GM19193 (cell line): ENCODE results near the gene ZMYM1.
A peak's percentile ranks its signal among the peaks of the same experiment; 100 is the strongest.

Experiments
- POLR2A ChIP-seq: IDR thresholded peaks from 4 replicates; pipeline ENCODE4 v1.6.1; 2011; ENCODE audit not compliant: insufficient read depth, insufficient read length; ENCODE audit errors: extremely low read depth

ZMYM1 gene

GRCh38 chr1:35079003-35079930 lies at the start of gene ZMYM1:
Gene ZMYM1 (plus strand): TSS chr1:35079385. CDS start chr1:35093988, 14,603 bp downstream.
- peak; percentile 79 for TF ChIP-seq POLR2A

DNA sequence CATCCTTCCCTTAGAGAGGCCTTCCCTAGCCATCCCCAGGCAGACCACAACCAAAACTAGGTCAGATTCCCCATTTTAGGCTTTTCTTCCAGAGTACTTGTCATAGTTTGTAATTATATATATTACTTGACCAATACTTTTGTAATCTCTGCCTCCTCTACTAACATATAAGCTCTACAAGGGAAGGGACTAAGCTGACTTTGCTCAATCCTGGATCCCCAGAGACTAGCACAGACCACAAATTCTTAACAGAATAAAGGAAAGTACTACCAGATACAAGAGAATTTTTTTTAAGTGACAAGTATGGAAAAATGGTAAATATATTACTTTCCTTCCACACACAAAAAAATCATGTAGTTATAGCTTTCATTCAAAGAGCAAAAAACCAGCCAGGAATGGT lies 49.4 kb upstream of the ZMYM1 start:
- no peak for TF ChIP-seq POLR2A

DNA sequence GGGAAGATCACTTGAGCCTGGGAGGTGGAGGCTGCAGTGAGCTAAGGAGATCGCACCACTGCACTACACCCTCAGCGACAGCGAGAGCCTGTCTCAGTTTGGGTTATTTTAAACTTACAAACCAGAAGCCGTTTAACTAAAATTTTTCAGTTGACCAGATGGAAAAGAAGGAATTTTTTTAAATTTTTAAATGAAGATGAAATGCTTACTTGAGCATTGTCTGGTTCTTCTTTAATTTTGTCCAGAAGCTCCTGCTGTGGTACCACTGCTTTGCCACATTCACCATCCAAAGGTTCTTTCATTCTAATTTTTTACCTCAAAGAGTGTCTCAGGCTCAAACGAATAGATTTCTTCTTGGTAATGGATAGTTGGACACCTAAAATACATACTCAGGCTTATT lies 48.8 kb upstream of the ZMYM1 start:
- TF ChIP-seq POLR2A = no peak

GRCh38 chr1:35030756-35031446 lies 48.3 kb upstream of the ZMYM1 start:
- no peak for TF ChIP-seq POLR2A

GRCh38 chr1:35032384-35032739 lies 46.8 kb upstream of the ZMYM1 start:
- no peak for TF ChIP-seq POLR2A

DNA sequence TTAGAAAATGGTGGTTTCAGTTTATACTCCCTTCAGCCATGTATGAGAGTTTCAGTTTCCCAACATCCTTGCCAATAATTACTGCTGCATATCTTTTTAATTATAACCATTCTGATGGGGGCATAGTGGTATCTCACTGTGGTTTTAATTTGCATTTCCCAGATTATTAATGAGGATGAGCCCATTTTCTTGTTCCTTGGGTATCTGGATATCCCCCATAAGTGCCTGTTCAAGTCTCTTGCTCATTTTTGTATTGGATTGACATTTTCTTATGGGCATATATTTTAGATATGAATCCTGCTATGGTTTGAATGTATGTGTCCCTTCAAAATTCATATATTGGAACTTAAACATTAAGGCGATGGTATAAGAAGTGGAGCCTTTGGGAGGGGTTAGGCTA lies 45.8 kb upstream of the ZMYM1 start:
- no peak for TF ChIP-seq POLR2A

DNA sequence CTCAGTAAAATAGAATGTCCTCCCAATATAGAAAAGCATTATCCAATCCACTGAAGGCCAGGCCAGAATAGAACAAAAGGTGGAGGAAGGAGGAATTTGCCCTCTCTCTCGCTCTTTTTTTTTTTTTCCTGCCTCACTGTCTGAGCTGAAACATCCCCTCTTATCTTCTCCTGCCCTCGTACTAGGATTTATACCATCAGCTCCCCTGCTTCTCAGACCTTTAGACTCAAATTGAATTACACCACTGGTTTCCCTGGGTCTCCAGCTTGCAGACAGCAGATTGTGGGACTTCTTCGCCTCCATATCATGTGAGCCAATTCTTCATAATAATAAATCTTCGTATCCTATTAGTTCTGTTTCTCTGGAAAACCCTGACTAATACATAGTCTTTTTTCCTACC lies 42.6 kb upstream of the ZMYM1 start:
- TF ChIP-seq POLR2A = no peak

DNA sequence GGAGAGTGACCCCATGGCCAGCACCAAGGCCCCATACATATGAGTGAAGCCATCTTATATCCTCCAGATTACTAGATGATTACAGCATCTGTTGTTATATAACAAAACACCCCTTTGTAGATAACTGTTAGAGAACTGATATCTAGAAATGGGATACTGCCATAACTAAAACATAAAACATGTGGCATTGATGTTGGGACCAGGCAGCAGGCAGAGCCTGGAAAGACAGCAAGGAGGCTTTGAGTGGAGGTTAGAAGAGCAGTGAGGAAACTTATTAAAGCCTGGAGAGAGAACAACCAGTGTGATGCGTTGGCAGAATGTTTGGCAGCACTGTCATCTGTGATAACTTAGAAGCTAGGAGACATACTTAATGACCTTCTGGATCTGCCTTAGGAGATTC lies 42.0 kb upstream of the ZMYM1 start:
- no peak for TF ChIP-seq POLR2A

- TF ChIP-seq POLR2A = no peak
Measured at GRCh38 chr1:35038723-35039122, 40.5 kb upstream of the ZMYM1 start.

- no peak for TF ChIP-seq POLR2A
Measured at GRCh38 chr1:35043498-35043897, 35.7 kb upstream of the ZMYM1 start.

DNA sequence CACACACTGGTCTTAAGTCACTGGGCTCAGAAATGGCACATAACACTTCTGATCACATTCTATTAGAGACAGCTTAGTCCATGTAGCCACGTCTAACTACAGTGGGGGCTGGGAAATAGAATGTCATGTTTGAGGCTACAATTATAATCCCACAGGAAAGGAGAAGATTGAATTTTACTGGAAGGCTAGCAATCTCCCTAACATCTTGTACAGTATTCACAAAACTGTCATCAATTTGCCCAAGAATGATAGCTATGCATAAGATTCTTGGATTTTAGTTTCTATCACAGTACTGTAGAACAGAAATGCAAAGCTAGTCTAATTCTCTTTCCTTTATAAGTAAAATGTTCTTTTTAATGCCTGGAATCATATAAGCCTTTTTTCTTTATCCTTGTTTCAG lies 34.8 kb upstream of the ZMYM1 start:
- no peak for TF ChIP-seq POLR2A

DNA sequence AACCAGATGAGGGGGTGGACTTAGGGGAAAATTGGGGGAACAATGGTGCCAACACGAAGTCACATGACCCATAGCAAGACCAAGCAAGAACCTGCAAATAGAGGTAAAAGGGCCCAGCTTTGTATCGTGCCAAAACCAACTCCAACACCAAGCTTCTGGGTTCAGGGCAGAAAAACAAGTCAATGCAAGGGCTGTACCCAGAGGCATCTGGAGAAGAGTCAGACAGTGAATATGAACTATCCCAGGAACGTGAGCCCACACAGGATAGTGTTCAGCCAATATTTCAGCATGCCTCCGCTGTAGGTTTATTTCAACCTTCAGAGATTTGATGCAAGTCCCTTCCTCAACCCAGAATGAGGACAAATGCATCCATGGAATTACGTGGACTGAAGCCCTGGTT lies 32.5 kb upstream of the ZMYM1 start:
- TF ChIP-seq POLR2A = no peak

GRCh38 chr1:35047188-35047858 lies 31.9 kb upstream of the ZMYM1 start:
- TF ChIP-seq POLR2A = no peak

DNA sequence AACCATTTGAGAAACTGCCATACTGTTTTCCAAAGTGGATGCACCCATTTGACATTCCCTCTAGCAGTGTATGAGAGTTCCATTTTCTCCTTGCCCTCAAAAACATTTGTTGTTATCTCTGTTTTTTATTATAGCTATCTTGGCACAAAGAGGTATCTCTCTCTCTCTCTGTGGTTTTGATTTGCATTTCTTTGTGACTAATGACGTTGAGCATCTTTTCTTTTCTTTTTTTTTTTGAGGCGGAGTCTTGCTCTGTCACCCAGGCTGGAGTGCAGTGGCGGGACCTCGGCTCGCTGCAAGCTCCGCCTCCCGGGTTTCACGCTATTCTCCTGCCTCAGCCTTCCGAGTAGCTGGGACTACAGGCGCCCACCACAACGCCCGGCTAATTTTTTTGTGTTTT lies 30.1 kb upstream of the ZMYM1 start:
- no peak for TF ChIP-seq POLR2A

DNA sequence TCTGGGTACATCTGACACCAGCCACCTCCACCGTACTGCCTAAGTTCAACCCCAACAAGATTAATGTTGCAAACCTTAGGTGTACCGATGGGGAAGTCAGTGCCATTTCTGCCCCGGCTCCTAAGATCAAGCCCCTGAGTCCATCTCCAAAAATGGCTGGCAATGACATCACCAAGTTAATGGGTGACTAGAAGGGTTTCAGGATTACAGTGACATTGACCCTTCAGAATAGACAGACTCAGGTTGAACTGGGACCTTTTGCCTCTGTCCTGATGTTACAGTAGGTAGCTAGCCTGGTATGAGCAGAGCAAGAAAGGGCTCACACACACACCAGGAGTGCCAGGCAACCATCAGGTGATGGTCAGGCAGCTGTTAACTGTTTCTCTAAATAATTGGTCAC lies 25.8 kb upstream of the ZMYM1 start:
- no peak for TF ChIP-seq POLR2A
